SU-DHL-6 (cell line): Measurements from ENCODE around the gene HERC3.

Source experiments
- H2AFZ ChIP-seq: fragments of 200-600 bp; sonication (generic); 2 replicates; pipeline ENCODE4 v1.6.1; 2014; ENCODE audit warnings: low read depth, mild to moderate bottlenecking, moderate library complexity, mixed read lengths, antibody characterized with exemption, low read length; ENCODE audit not compliant: severe bottlenecking
- H3F3A ChIP-seq: fragments of 200-600 bp; shearing (Covaris generic); 2 replicates; pipeline ENCODE4 v1.6.0; 2016; ENCODE audit warnings: antibody characterized with exemption, mild to moderate bottlenecking; ENCODE audit not compliant: insufficient read depth
- H3K27ac ChIP-seq: fragments of 200-600 bp; sonication (generic); 2 replicates; pipeline ENCODE4 v1.5.1; 2016; ENCODE audit warnings: low read depth, mild to moderate bottlenecking, low read length, moderate library complexity, mixed read lengths
- H3K27me3 ChIP-seq: fragments of 200-600 bp; sonication (generic), shearing (Covaris generic); 2 replicates; pipeline ENCODE4 v1.6.0; 2014; ENCODE audit warnings: mild to moderate bottlenecking, low read length
- H3K36me3 ChIP-seq: fragments of 200-600 bp; sonication (generic); 2 replicates; pipeline ENCODE4 v1.6.1; 2014; ENCODE audit warnings: mild to moderate bottlenecking, low read length, mixed read lengths
- H3K4me2 ChIP-seq: fragments of 300-600, 200-600 bp; shearing (Covaris generic), sonication (generic); 2 replicates; pipeline ENCODE4 v1.6.0; 2014; ENCODE audit warnings: low read length, low read depth, mild to moderate bottlenecking; ENCODE audit not compliant: poor library complexity, severe bottlenecking
- H3K4me3 ChIP-seq: fragments of 200-600 bp; sonication (generic); 2 replicates; pipeline ENCODE4 v1.5.1; 2014; ENCODE audit warnings: antibody characterized with exemption, low read length, mild to moderate bottlenecking, mixed read lengths; ENCODE audit not compliant: insufficient read depth, poor library complexity, severe bottlenecking
- H3K79me2 ChIP-seq: fragments of 200-600 bp; sonication (generic); 2 replicates; pipeline ENCODE4 v1.6.1; 2014; ENCODE audit warnings: mild to moderate bottlenecking, low read length, moderate library complexity; ENCODE audit not compliant: insufficient read depth
- H3K9ac ChIP-seq: fragments of 200-600 bp; sonication (generic); 2 replicates; pipeline ENCODE4 v1.7.0; 2014; ENCODE audit warnings: mild to moderate bottlenecking, low read length
- H3K9me2 ChIP-seq: fragments of 200-600 bp; sonication (generic); replicated peaks from 2 replicates; pipeline ENCODE4 v1.6.1; 2014; ENCODE audit warnings: low read length; ENCODE audit not compliant: insufficient read depth
- H3K9me3 ChIP-seq: fragments of 200-600 bp; sonication (generic); 2 replicates; pipeline ENCODE4 v1.6.1; 2014; ENCODE audit warnings: low read length, mixed read lengths; ENCODE audit not compliant: insufficient read depth
- H4K20me1 ChIP-seq: fragments of 200-600 bp; sonication (generic); 2 replicates; pipeline ENCODE4 v1.6.1; 2014; ENCODE audit warnings: low read depth, mild to moderate bottlenecking, antibody characterized with exemption, low read length, moderate library complexity, mixed read lengths
- EZH2phosphoT487 ChIP-seq: fragments of 200-600 bp; sonication (generic), shearing (Covaris generic); conservative IDR thresholded peaks from 2 replicates; pipeline ENCODE4 v1.6.1; 2018; ENCODE audit warnings: mild to moderate bottlenecking, antibody characterized with exemption, low read length, moderate library complexity, mixed read lengths
- TF ChIP-seq, protein P1 (sequence below): fragments of 200-600 bp; sonication (generic); IDR thresholded peaks from one replicate; pipeline ENCODE4 v1.5.1; 2017; ENCODE audit warnings: antibody characterized with exemption, mild to moderate bottlenecking, low read length, moderate library complexity; ENCODE audit not compliant: insufficient read depth, poor library complexity, severe bottlenecking

Gene HERC3

DNA sequence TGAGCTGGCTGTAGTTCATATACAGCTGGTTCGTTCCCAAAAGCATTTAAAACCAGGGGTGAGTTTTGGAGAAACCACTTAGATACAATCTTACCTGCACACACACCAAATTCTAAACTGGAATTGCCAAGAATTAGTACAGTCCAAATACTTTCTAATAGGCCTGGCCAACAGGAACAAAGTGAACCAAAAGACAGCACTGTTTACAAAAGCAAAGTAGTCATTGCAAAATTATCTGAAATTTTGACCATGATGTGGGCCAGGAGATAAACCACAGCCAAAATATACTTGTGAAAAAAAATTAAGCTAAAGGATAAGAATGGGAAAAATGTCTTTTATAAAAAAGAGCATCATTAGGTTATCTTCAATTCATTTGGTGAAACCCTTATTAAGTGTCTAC lies 143.3 kb downstream of the HERC3 start:
- TF ChIP-seq EZH2phosphoT487: no peak
- H3F3A ChIP-seq: no peaks in the 10 kb centered on the region

DNA sequence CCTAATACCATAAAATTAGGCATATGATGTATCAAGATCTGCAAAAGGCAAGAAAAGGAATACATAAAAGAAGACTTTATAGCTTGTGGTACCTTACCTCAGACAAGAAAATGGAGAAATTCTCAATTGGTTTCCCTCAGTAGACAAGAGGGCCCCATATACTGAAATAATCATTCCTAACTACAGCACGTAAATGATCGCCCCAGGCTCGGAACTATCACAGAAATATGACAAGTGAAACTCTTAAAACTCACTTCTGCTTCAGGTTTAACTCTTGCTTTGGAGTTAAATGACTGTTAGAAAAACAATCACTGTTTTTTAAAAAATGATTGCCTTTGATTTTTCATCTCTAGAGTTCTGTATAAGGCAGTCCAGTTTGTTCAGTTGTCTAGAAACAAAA lies 144.0 kb downstream of the HERC3 start:
- Histone ChIP-seq H3K27ac (no peak overlapping the region), H2AFZ (no peak overlapping the region), H3K4me2 (no peak overlapping the region), H3F3A (no peaks in the 10 kb centered on the region), H3K9me2 (no peaks in the 10 kb centered on the region), H3K27me3 (no peaks in the 10 kb centered on the region), H4K20me1 (no peaks in the 10 kb centered on the region), H3K79me2 (no peaks in the 10 kb centered on the region), H3K9ac (no peak overlapping the region), H3K4me3 (no peak overlapping the region), H3K36me3 (no peaks in the 10 kb centered on the region), H3K9me3 (no peaks in the 10 kb centered on the region)
- TF ChIP-seq EZH2phosphoT487: no peak

More for the DNA sequence above, 143.3 kb downstream of the HERC3 start:
- Histone ChIP-seq H3K27me3 (no peaks in the 10 kb centered on the region), H3K4me3 (no peak overlapping the region), H3K9me3 (no peaks in the 10 kb centered on the region), H3K27ac (no peak overlapping the region), H4K20me1 (no peaks in the 10 kb centered on the region), H3K9ac (no peak overlapping the region), H2AFZ (no peak overlapping the region), H3K4me2 (no peak overlapping the region), H3K79me2 (no peaks in the 10 kb centered on the region), H3K9me2 (no peaks in the 10 kb centered on the region), H3K36me3 (no peaks in the 10 kb centered on the region)

DNA sequence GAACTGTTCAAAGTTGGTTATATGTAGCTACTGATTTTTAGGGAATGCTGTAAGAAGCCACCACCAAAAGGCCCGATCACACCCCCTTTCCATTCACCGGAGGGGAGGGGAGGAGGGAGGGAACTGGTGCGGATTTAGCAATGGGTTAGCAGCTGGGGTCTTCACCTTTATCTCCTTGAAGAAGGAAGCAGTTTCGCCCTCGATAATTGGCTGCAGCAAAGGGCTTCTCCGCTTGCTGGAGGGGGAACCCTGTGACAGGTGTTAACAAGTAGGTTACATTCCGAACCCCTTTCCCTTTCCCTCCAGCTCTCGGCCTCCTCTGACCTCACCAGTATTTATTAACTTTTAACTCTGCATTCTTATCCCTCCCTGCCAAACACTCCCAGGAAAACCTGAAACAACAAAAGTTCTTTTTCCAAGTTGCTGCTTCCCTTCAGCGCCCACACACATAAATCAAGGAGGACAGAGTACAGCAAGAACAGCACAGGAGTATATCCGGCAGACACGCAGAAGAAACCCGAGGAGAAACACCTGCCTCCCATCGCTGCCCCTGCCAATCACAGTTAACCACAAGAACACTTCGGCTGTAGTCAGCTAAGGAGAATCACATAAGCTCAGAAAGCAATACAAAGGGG lies 145.1 kb downstream of the HERC3 start:
- H4K20me1 ChIP-seq: no peaks in the 10 kb centered on the region
- H2AFZ ChIP-seq: no peak overlapping the region
- TF ChIP-seq EZH2phosphoT487: no peak
- TF ChIP-seq, protein P1, sequence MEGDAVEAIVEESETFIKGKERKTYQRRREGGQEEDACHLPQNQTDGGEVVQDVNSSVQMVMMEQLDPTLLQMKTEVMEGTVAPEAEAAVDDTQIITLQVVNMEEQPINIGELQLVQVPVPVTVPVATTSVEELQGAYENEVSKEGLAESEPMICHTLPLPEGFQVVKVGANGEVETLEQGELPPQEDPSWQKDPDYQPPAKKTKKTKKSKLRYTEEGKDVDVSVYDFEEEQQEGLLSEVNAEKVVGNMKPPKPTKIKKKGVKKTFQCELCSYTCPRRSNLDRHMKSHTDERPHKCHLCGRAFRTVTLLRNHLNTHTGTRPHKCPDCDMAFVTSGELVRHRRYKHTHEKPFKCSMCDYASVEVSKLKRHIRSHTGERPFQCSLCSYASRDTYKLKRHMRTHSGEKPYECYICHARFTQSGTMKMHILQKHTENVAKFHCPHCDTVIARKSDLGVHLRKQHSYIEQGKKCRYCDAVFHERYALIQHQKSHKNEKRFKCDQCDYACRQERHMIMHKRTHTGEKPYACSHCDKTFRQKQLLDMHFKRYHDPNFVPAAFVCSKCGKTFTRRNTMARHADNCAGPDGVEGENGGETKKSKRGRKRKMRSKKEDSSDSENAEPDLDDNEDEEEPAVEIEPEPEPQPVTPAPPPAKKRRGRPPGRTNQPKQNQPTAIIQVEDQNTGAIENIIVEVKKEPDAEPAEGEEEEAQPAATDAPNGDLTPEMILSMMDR: no peak
- no peaks in the 10 kb centered on the region for H3K27me3 ChIP-seq
- H3K79me2 ChIP-seq: no peaks in the 10 kb centered on the region
- no peak overlapping the region for H3K4me2 ChIP-seq
- H3K27ac ChIP-seq: no peak overlapping the region
- no peak overlapping the region for H3K9ac ChIP-seq
- no peaks in the 10 kb centered on the region for H3K9me2 ChIP-seq
- no peaks in the 10 kb centered on the region for H3F3A ChIP-seq
- no peaks in the 10 kb centered on the region for H3K36me3 ChIP-seq
- no peaks in the 10 kb centered on the region for H3K9me3 ChIP-seq
- H3K4me3 ChIP-seq: no peak overlapping the region

DNA sequence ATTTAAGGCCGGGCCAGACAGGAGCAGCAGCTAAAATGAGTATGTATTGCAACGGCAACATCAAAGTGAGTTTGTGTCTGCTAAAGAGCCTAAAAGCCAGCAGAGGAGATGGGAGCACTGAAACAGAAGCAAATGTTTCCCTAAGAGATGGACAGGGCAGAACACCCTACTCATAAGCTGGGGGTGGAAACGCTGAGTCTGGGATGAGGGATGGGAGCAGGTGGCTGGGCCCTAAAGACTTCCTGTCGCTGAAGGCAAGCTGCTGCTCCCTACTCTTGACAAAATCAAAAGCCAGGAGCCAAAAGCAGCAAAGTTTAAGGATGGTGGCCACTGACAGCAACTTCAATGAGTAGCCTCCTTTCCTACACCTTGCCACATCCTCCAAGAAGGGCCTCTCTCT lies 145.9 kb downstream of the HERC3 start:
- Histone ChIP-seq H3F3A (no peaks in the 10 kb centered on the region), H4K20me1 (no peaks in the 10 kb centered on the region), H3K27ac (no peak overlapping the region), H3K4me3 (no peak overlapping the region), H3K27me3 (no peaks in the 10 kb centered on the region), H3K9me3 (no peaks in the 10 kb centered on the region), H3K79me2 (no peaks in the 10 kb centered on the region), H3K36me3 (no peaks in the 10 kb centered on the region), H2AFZ (no peak overlapping the region), H3K9ac (no peak overlapping the region), H3K4me2 (no peak overlapping the region), H3K9me2 (no peaks in the 10 kb centered on the region)
- TF ChIP-seq, protein P1: no peak
- TF ChIP-seq EZH2phosphoT487: no peak
